Measurements from ENCODE around the gene BPIFB6. TPM values are rescaled to one million over a fixed set of nuclear protein-coding genes. Genes with fewer than 3 reads are reported as not detected.

Gene BPIFB6
- total and polyA plus RNA-seq, 7 donors, result not detected

DNA sequence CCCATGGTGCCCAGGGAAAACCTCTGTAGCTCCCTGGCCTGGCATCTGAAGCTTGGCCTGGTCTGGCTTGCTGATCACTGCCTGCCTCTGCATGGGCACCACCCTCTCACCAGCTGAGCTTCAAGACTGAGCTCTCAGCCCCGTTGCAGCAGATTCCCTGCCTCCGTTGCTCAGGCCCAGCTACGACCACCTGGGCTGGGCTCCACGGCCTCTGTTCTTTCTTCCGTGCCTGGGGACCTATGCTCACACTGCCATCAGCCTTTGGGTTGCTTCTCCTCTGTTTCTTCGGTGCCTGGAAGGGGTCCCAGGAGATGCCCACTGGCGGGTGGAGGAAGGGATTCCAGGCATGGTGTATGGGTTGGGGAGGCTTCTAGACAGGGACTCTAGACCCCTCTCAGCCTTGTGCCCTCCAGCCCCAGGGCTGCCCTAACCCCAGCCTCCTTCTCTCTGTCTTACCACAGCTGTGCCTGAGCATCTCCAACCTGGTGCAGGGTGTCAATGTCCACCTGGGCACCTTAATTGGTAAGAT lies 14.8 kb upstream of the BPIFB6 start:
- Histone ChIP-seq H3K4me1 (no peaks in the 10 kb centered on the region), H3K4me3 (no peak overlapping the region), H3K9me3 (no peaks in the 10 kb centered on the region), H3K27ac (no peak overlapping the region), H3K36me3 (no peaks in the 10 kb centered on the region), H3K27me3 (peaks cover 0 to 6% (median 0%) of the 10 kb centered on the region in 3 donors)
- DNase-seq, result no peak
- WGBS, 2 donors, result 60 to 81% methylated on average over 7 of the region's 7 CpGs
- intact Hi-C loops (cut with DNase I), result no loop called here
- TF ChIP-seq EP300 (IDR thresholded peaks at IDR 0.05) (no peak), POLR2A (IDR thresholded peaks at IDR 0.05) (no peak), POLR2AphosphoS5 (IDR thresholded peaks at IDR 0.05) (no peak)
- TF ChIP-seq, protein P1, sequence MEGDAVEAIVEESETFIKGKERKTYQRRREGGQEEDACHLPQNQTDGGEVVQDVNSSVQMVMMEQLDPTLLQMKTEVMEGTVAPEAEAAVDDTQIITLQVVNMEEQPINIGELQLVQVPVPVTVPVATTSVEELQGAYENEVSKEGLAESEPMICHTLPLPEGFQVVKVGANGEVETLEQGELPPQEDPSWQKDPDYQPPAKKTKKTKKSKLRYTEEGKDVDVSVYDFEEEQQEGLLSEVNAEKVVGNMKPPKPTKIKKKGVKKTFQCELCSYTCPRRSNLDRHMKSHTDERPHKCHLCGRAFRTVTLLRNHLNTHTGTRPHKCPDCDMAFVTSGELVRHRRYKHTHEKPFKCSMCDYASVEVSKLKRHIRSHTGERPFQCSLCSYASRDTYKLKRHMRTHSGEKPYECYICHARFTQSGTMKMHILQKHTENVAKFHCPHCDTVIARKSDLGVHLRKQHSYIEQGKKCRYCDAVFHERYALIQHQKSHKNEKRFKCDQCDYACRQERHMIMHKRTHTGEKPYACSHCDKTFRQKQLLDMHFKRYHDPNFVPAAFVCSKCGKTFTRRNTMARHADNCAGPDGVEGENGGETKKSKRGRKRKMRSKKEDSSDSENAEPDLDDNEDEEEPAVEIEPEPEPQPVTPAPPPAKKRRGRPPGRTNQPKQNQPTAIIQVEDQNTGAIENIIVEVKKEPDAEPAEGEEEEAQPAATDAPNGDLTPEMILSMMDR (IDR thresholded peaks at IDR 0.05), result no peak

DNA sequence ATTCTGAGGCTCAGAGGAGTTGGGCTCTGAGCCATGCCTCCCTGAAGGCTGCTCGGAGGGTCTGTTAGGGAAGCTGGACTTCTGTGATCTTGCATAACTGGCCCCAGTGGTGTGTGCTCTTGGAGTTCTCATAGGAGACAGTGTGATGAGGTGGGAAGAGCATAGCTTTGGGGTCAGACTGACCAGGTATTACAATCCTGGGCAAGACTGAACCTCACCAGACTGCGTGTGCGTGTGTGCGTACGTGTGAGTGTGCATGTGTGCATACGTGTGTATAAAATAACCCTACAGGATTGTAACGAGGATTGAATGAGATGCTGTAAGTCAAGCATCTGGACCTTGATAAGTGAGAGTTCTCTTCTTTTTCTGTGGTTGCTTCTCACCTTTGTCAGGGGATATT lies 13.9 kb upstream of the BPIFB6 start:
- intact Hi-C loops (cut with DNase I), result no loop called here
- DNase-seq, result no peak
- Histone ChIP-seq H3K36me3 (no peaks in the 10 kb centered on the region), H3K4me1 (no peaks in the 10 kb centered on the region), H3K27me3 (peaks cover 0 to 6% (median 0%) of the 10 kb centered on the region in 3 donors), H3K4me3 (no peak overlapping the region), H3K27ac (no peak overlapping the region), H3K9me3 (no peaks in the 10 kb centered on the region)
- 69 to 87% methylated on average over 7 of the region's 7 CpGs for WGBS, 2 donors
- TF ChIP-seq, protein P1 (IDR thresholded peaks at IDR 0.05), result no peak
- no peak for TF ChIP-seq POLR2AphosphoS5 (IDR thresholded peaks at IDR 0.05)
- no peak for TF ChIP-seq EP300 (IDR thresholded peaks at IDR 0.05)
- TF ChIP-seq POLR2A (IDR thresholded peaks at IDR 0.05), result no peak

DNA sequence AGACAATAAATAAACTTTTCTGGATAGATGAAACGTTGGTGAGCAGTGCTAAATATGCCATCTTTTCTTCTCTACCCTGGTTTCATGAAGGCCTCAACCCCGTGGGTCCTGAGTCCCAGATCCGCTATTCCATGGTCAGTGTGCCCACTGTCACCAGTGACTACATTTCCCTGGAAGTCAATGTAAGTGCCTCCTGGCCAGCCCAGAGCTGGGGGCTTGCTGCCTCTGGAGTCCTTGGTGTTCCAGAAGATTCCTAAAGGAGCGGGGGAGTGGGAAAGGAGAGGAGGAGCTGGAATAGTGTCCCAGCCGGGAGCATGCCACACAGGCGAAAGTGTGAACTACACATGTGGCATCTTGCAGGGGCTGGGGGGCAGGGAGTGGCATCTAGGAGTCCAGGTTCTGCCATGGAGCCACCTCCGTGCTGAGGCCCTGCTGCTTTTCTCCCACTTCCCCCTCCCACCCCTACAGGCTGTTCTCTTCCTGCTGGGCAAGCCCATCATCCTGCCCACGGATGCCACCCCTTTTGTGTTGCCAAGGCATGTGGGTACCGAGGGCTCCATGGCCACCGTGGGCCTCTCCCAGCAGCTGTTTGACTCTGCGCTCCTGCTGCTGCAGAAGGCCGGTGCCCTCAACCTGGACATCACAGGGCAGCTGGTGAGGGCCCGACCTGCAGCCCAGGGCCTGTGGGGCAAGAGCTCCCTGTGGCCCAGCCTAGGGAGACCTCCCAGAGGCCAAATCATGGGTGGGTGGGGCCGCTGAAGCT lies 13.1 kb upstream of the BPIFB6 start:
- Histone ChIP-seq H3K4me1 (no peaks in the 10 kb centered on the region), H3K4me3 (no peak overlapping the region), H3K27me3 (peaks cover 0 to 6% (median 0%) of the 10 kb centered on the region in 3 donors), H3K27ac (no peak overlapping the region), H3K36me3 (no peaks in the 10 kb centered on the region), H3K9me3 (no peaks in the 10 kb centered on the region)
- intact Hi-C loops (cut with DNase I), result no loop called here
- TF ChIP-seq, protein P1 (IDR thresholded peaks at IDR 0.05), result no peak
- TF ChIP-seq EP300 (IDR thresholded peaks at IDR 0.05) (no peak), POLR2AphosphoS5 (IDR thresholded peaks at IDR 0.05) (no peak), POLR2A (IDR thresholded peaks at IDR 0.05) (no peak)
- no peak for DNase-seq
- WGBS, 2 donors, result 55 to 74% methylated on average over 14 of the region's 14 CpGs

DNA sequence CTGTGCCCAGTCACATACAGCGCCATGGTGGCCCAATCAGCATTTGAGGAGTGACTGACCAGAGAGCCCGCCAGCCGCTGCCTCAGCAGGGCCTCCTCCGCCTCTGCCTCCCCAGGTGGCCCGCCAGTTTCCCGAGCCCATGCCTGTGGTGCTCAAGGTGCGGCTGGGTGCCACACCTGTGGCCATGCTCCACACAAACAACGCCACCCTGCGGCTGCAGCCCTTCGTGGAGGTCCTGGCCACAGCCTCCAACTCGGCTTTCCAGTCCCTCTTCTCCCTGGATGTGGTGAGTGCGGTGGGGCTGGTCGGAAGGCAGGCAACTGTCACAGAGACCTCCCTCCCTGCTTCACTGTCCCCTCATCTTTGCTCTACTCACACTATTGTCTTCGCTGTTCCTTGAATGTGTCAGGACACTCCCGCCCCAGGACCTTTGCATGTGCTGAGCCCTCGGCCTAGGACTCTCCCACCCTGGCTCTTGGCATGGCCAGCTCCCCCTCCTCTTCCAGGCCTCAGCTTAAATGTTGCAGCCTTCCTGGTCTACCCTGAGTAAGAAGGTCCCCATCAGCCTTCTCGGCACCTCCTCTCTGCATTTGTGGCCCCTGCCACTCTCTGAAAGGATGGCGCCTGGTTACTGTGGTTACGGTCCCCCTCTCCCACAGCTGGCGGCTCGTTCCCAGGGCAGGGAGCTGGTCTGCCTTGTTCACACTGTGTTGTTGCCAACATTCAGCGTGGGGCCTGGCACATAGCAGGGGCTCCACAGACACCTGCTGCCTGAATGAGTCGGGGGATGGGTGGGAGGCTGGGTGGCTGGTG lies 11.8 kb upstream of the BPIFB6 start:
- H3K36me3 ChIP-seq, result no peaks in the 10 kb centered on the region
- no peak overlapping the region for H3K4me3 ChIP-seq
- H3K4me1 ChIP-seq, result no peaks in the 10 kb centered on the region
- 81 to 88% methylated on average over 23 of the region's 23 CpGs for WGBS, 2 donors
- no peak overlapping the region for H3K27ac ChIP-seq
- DNase-seq, result no peak
- H3K27me3 ChIP-seq, result peaks cover 0 to 6% (median 0%) of the 10 kb centered on the region in 3 donors
- intact Hi-C loops (cut with DNase I), result loop anchor here (10.0 kb wide), 1 partner anchor 55 kb away; no protein-coding TSS in a partner anchor
- TF ChIP-seq, protein P1 (IDR thresholded peaks at IDR 0.05), result no peak
- no peak for TF ChIP-seq POLR2AphosphoS5 (IDR thresholded peaks at IDR 0.05)
- TF ChIP-seq POLR2A (IDR thresholded peaks at IDR 0.05), result no peak
- no peak for TF ChIP-seq EP300 (IDR thresholded peaks at IDR 0.05)
- no peaks in the 10 kb centered on the region for H3K9me3 ChIP-seq

All from sigmoid colon (tissue), 7 donors.